ENCODE results near the gene ZBTB7C. TPM values are rescaled to one million over a fixed set of nuclear protein-coding genes. Genes with fewer than 3 reads are reported as not detected.

The ZBTB7C gene
- total and polyA plus RNA-seq, 2 of the 4 experiments (the other 2 are of a cell fraction): not detected

DNA sequence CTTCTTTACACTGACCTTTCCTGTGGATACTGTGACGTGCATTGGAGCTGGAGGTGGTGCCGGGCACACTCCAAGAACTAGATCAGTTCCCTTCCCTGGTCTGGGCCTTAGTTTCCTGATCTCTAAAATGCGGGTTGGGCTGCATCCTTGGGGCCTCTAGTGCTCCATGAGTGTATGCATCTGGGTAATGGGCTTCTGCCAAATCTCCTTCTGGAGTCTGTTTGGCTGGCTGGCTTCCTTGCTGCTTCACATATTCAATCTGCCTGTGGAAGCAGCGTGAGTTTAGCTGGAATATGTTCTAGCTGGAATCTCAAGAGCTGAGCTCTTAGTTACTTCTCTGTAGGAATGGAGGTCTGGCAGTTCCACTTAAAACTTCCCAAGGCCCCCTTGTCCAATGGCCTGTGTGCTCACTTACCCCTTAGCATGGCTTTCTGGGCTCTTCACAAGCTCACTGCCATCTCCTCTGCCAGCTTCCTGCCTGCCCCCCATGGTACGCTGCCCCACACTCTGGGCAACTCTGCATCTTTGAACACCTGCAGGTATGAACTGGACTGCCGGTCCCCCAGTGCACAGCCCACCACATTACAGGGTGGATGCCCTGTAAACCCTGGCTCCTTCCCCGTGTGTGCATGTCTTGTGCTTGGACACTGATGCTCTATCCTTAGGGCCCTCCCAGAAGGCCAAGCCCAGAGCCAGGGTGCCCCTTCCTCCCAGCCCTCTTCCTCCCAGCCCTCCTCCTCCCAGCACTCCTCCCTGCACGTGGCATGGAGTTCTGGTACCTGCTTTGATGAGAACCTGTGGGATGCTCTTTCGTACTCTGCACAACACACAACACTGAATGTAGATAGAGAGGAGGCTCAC lies 375.2 kb downstream of the ZBTB7C start:
- Histone ChIP-seq H3K4me3 (ENCODE audit: insufficient read depth, low read depth, low read length) (no peak overlapping the region), H3K18ac (ENCODE audit: low read depth, low read length) (no peak overlapping the region), H3K79me1 (ENCODE audit: low read depth in 1 of 2, low read length in 2 of 2) (no peaks in the 10 kb centered on the region), H2BK15ac (ENCODE audit: low read depth, low read length) (no peak overlapping the region), H3K56ac (ENCODE audit: extremely low read depth, insufficient read depth, low read length) (no peak overlapping the region), H3K9me3 (ENCODE audit: control insufficient read depth, insufficient read depth, low read length) (no peaks in the 10 kb centered on the region), H3K9me1 (ENCODE audit: insufficient read depth, low read length) (no peaks in the 10 kb centered on the region), H2BK5ac (ENCODE audit: low read depth, low read length, poor library complexity, severe bottlenecking) (no peak overlapping the region), H4K8ac (ENCODE audit: low read depth in 2 of 2, low read length in 2 of 2) (no peak overlapping the region), H2AK9ac (replicated peaks; ENCODE audit: low read depth, low read length, poor library complexity) (no peak overlapping the region), H3K14ac (replicated peaks; ENCODE audit: low read depth, low read length) (no peak overlapping the region), H3K27me3 (ENCODE audit: control insufficient read depth, insufficient read depth, low read length) (peaks cover 6% of the 10 kb centered on the region), H4K5ac (ENCODE audit: low read depth, low read length) (no peak overlapping the region), H2AK5ac (ENCODE audit: low read depth, low read length) (no peak overlapping the region), H2AFZ (replicated peaks; ENCODE audit: low read length, poor library complexity) (no peak overlapping the region), H4K20me1 (ENCODE audit: insufficient read depth, low read length) (no peaks in the 10 kb centered on the region), H4K91ac (ENCODE audit: insufficient read depth, low read depth, low read length) (no peak overlapping the region), H3K36me3 (ENCODE audit: control insufficient read depth, insufficient read depth, low read length) (no peaks in the 10 kb centered on the region), H3K27ac (ENCODE audit: insufficient read depth, low read length) (no peak overlapping the region), H3K4me1 (ENCODE audit: control insufficient read depth, insufficient read depth, low read length) (no peaks in the 10 kb centered on the region), H2BK120ac (ENCODE audit: low read depth, low read length) (no peak overlapping the region), H3K4me2 (ENCODE audit: low read depth, low read length) (no peak overlapping the region), H3K9ac (ENCODE audit: low read depth, low read length) (no peak overlapping the region), H3K23ac (ENCODE audit: low read depth, low read length) (no peak overlapping the region), H3K4ac (ENCODE audit: low read depth, low read length) (no peak overlapping the region), H2BK20ac (ENCODE audit: low read depth, low read length) (no peak overlapping the region)
- DNase-seq (no peak), ATAC-seq (ENCODE audit: low read depth) (no peak)
- intact Hi-C loops (cut with micrococcal nuclease) (no loop called here), in situ Hi-C loops (cut with MboI; ENCODE audit: low sequenced_read_pairs) (loop anchor here (5.0 kb wide), 1 partner anchor 413 kb away; no protein-coding TSS in a partner anchor), dilution Hi-C loops (cut with HindIII; ENCODE audit: low sequenced_read_pairs, unreplicated experiment) (no loop called here)
- no peak for TF ChIP-seq CTCF (conservative IDR thresholded peaks at IDR 0.05; ENCODE audit: low read depth, low read length)
- no peak for TF ChIP-seq MAZ (IDR thresholded peaks at IDR 0.05; ENCODE audit: borderline replicate concordance, low read depth, low read length)
- TF ChIP-seq, protein P1, sequence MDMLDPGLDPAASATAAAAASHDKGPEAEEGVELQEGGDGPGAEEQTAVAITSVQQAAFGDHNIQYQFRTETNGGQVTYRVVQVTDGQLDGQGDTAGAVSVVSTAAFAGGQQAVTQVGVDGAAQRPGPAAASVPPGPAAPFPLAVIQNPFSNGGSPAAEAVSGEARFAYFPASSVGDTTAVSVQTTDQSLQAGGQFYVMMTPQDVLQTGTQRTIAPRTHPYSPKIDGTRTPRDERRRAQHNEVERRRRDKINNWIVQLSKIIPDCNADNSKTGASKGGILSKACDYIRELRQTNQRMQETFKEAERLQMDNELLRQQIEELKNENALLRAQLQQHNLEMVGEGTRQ (IDR thresholded peaks at IDR 0.05; ENCODE audit: low read depth, low read length): no peak
- TF ChIP-seq NFE2L2 (IDR thresholded peaks at IDR 0.05; ENCODE audit: low read depth, low read length): no peak
- no peak for TF ChIP-seq CEBPB (IDR thresholded peaks at IDR 0.05; ENCODE audit: low read depth, low read length)
- TF ChIP-seq SMC3 (IDR thresholded peaks at IDR 0.05; ENCODE audit: low read depth, low read length): no peak
- no peak for TF ChIP-seq MAFK (IDR thresholded peaks at IDR 0.05; ENCODE audit: low read depth, low read length)
- no peak for TF ChIP-seq BHLHE40 (IDR thresholded peaks at IDR 0.05; ENCODE audit: low read depth, low read length)
- CTCF ChIA-PET: no interaction called here
- WGBS, 2 experiments (ENCODE audit: extremely low coverage in 2 of 2, insufficient read length in 1 of 2): 29% methylated on average over 1 of the region's 9 CpGs; no CpG with 5 or more reads in 1 of the 2 experiments
- POLR2A ChIA-PET (ENCODE audit: unreplicated experiment): interaction anchor here (0.5 kb wide), 1 partner anchor 764 kb away, joined by 5 read pairs; no protein-coding TSS in a partner anchor
- BruUV-seq (replicated peaks): no TSS peak
